Nephron progenitor cell (in vitro differentiated cells): ENCODE measurements around the gene SDK1.
A peak's percentile ranks its signal among the peaks of the same experiment; 100 is the strongest.

Experiments
- DNase-seq: peaks from one replicate; pipeline ENCODE4 v3.0.0; 2021
- H3K27ac Mint-ChIP-seq: 2 replicates; pipeline ENCODE4 v1.8.0; 2021; ENCODE audit warnings: mild to moderate bottlenecking, moderate library complexity, mixed read lengths
- H3K27me3 Mint-ChIP-seq: 2 replicates; pipeline ENCODE4 v1.8.0; 2021; ENCODE audit warnings: mild to moderate bottlenecking, low read depth, mixed read lengths; ENCODE audit not compliant: poor library complexity
- H3K36me3 Mint-ChIP-seq: 2 replicates; pipeline ENCODE4 v1.8.0; 2021; ENCODE audit warnings: low read depth, mixed read lengths
- H3K4me1 Mint-ChIP-seq: 2 replicates; pipeline ENCODE4 v1.8.0; 2021; ENCODE audit warnings: mixed read lengths
- H3K4me3 Mint-ChIP-seq: 2 replicates; pipeline ENCODE4 v1.8.0; 2021; ENCODE audit warnings: mild to moderate bottlenecking, moderate library complexity, mixed read lengths
- H3K9me3 Mint-ChIP-seq: 2 replicates; pipeline ENCODE4 v1.8.0; 2021; ENCODE audit warnings: mild to moderate bottlenecking, moderate library complexity, mixed read lengths
- CTCF ChIP-seq: fragments of 200-600 bp; sonication (generic); IDR thresholded peaks from 2 replicates; pipeline ENCODE4 v1.5.0; 2021; ENCODE audit warnings: antibody characterized with exemption

The SDK1 gene

GRCh38 chr7:4073750-4074149 is 772.7 kb downstream of the SDK1 start:
- Mint-ChIP-seq H3K4me3 (no peak overlapping the region), H3K9me3 (peaks cover 11% of the 10 kb centered on the region), H3K36me3 (peaks cover 18% of the 10 kb centered on the region), H3K27ac (peak overlapping the region; percentile 59), H3K4me1 (peaks cover 50% of the 10 kb centered on the region), H3K27me3 (peaks cover 5% of the 10 kb centered on the region)
- no peak for DNase-seq
- no peak for TF ChIP-seq CTCF

GRCh38 chr7:4074407-4074806 is 773.4 kb downstream of the SDK1 start:
- no peak overlapping the region for H3K4me3 Mint-ChIP-seq
- peaks cover 5% of the 10 kb centered on the region for H3K27me3 Mint-ChIP-seq
- TF ChIP-seq CTCF: no peak
- H3K36me3 Mint-ChIP-seq: peaks cover 24% of the 10 kb centered on the region
- peaks cover 16% of the 10 kb centered on the region for H3K9me3 Mint-ChIP-seq
- H3K27ac Mint-ChIP-seq: peak overlapping the region; percentile 44
- peaks cover 44% of the 10 kb centered on the region for H3K4me1 Mint-ChIP-seq
- no peak for DNase-seq

GRCh38 chr7:4074994-4075393 is 773.9 kb downstream of the SDK1 start:
- Mint-ChIP-seq H3K27ac (no peak overlapping the region), H3K9me3 (peaks cover 19% of the 10 kb centered on the region)

GRCh38 chr7:4076701-4077294 is 775.7 kb downstream of the SDK1 start:
- Mint-ChIP-seq H3K4me1 (peaks cover 32% of the 10 kb centered on the region), H3K36me3 (peaks cover 28% of the 10 kb centered on the region), H3K4me3 (no peak overlapping the region), H3K27me3 (peaks cover 10% of the 10 kb centered on the region), H3K9me3 (peaks cover 19% of the 10 kb centered on the region), H3K27ac (no peak overlapping the region)
- DNase-seq: no peak
- TF ChIP-seq CTCF: no peak

More at GRCh38 chr7:4074994-4075393, 773.9 kb downstream of the SDK1 start:
- H3K4me3 Mint-ChIP-seq: no peak overlapping the region
- H3K36me3 Mint-ChIP-seq: peaks cover 28% of the 10 kb centered on the region
- no peak for TF ChIP-seq CTCF
- peaks cover 10% of the 10 kb centered on the region for H3K27me3 Mint-ChIP-seq
- peaks cover 39% of the 10 kb centered on the region for H3K4me1 Mint-ChIP-seq
- no peak for DNase-seq

GRCh38 chr7:4077980-4078379 is 776.9 kb downstream of the SDK1 start:
- peaks cover 28% of the 10 kb centered on the region for H3K36me3 Mint-ChIP-seq
- peaks cover 19% of the 10 kb centered on the region for H3K9me3 Mint-ChIP-seq
- H3K4me1 Mint-ChIP-seq: peaks cover 20% of the 10 kb centered on the region
- peaks cover 10% of the 10 kb centered on the region for H3K27me3 Mint-ChIP-seq
- no peak overlapping the region for H3K27ac Mint-ChIP-seq
- TF ChIP-seq CTCF: no peak
- no peak overlapping the region for H3K4me3 Mint-ChIP-seq
- no peak for DNase-seq

- H3K4me3 Mint-ChIP-seq: no peak overlapping the region
- peaks cover 14% of the 10 kb centered on the region for H3K4me1 Mint-ChIP-seq
- no peak for TF ChIP-seq CTCF
- no peak overlapping the region for H3K27ac Mint-ChIP-seq
- peaks cover 10% of the 10 kb centered on the region for H3K27me3 Mint-ChIP-seq
- peaks cover 19% of the 10 kb centered on the region for H3K9me3 Mint-ChIP-seq
- H3K36me3 Mint-ChIP-seq: peaks cover 28% of the 10 kb centered on the region
- no peak for DNase-seq
These were observed 777.5 kb downstream of the SDK1 start for GRCh38 chr7:4078580-4078979.
